Ishikawa (cell line): ENCODE results near the gene DMD.

Experiments used
- CEBPB ChIP-seq: IDR thresholded peaks from 2 replicates; pipeline ENCODE4 v1.6.1; 2012
- CREB1 ChIP-seq: IDR thresholded peaks from 2 replicates; pipeline ENCODE4 v1.6.1; 2012; ENCODE audit warnings: low read depth
- EGR1 ChIP-seq: IDR thresholded peaks from 2 replicates; pipeline ENCODE4 v1.6.1; 2012
- EP300 ChIP-seq: IDR thresholded peaks from 2 replicates; pipeline ENCODE4 v1.6.1; 2012; ENCODE audit warnings: borderline replicate concordance
- FOXM1 ChIP-seq: IDR thresholded peaks from 2 replicates; pipeline ENCODE4 v1.6.1; 2012; ENCODE audit warnings: low read depth, borderline replicate concordance
- MAX ChIP-seq: IDR thresholded peaks from 2 replicates; pipeline ENCODE4 v1.6.1; 2012
- NFIC ChIP-seq: IDR thresholded peaks from 2 replicates; pipeline ENCODE4 v1.6.1; 2012
- RAD21 ChIP-seq: IDR thresholded peaks from 2 replicates; pipeline ENCODE4 v1.6.1; 2012; ENCODE audit warnings: low read depth
- TAF1 ChIP-seq: IDR thresholded peaks from 2 replicates; pipeline ENCODE4 v1.6.1; 2012; ENCODE audit warnings: low read depth, mild to moderate bottlenecking
- TCF12 ChIP-seq: IDR thresholded peaks from 2 replicates; pipeline ENCODE4 v1.6.1; 2012; ENCODE audit warnings: low read depth
- TEAD4 ChIP-seq: IDR thresholded peaks from 2 replicates; pipeline ENCODE4 v1.6.1; 2012
- USF1 ChIP-seq: IDR thresholded peaks from 2 replicates; pipeline ENCODE4 v1.6.1; 2012
- YY1 ChIP-seq: IDR thresholded peaks from 2 replicates; pipeline ENCODE4 v1.6.1; 2012; ENCODE audit warnings: low read depth
- ZBTB7A ChIP-seq: IDR thresholded peaks from 2 replicates; pipeline ENCODE4 v1.6.1; 2012; ENCODE audit warnings: low read depth
- TF ChIP-seq, protein P1 (sequence below): IDR thresholded peaks from 2 replicates; pipeline ENCODE4 v1.6.1; 2012; ENCODE audit warnings: low read depth, mild to moderate bottlenecking

The DMD gene

DNA sequence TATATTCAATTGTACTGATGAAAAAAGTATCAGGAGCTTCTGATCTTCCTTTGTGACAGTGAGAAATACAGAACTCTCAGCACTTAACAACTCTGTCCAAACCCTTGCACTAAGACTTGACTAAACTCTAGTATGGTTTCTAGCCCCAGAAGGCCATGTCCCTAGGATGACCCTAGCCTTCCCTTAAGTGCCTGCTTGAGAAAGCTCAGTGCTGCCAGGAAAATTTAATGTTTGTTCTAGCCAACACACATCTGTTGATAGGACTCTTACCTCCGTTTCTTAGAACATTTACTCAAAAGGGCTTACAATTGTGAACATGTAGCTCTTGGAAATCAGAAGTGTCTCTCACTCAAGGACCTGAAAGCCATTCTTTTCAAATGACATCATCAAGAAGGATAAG lies 1084.4 kb downstream of the DMD start:
- no peak for TF ChIP-seq FOXM1
- TF ChIP-seq CEBPB, result no peak
- TF ChIP-seq TEAD4, result no peak
- TF ChIP-seq YY1, result no peak
- TF ChIP-seq MAX, result no peak
- TF ChIP-seq EGR1, result no peak
- no peak for TF ChIP-seq TCF12
- no peak for TF ChIP-seq CREB1
- no peak for TF ChIP-seq NFIC
- no peak for TF ChIP-seq EP300
- no peak for TF ChIP-seq RAD21
- TF ChIP-seq ZBTB7A, result no peak
- TF ChIP-seq USF1, result no peak
- TF ChIP-seq, protein P1, sequence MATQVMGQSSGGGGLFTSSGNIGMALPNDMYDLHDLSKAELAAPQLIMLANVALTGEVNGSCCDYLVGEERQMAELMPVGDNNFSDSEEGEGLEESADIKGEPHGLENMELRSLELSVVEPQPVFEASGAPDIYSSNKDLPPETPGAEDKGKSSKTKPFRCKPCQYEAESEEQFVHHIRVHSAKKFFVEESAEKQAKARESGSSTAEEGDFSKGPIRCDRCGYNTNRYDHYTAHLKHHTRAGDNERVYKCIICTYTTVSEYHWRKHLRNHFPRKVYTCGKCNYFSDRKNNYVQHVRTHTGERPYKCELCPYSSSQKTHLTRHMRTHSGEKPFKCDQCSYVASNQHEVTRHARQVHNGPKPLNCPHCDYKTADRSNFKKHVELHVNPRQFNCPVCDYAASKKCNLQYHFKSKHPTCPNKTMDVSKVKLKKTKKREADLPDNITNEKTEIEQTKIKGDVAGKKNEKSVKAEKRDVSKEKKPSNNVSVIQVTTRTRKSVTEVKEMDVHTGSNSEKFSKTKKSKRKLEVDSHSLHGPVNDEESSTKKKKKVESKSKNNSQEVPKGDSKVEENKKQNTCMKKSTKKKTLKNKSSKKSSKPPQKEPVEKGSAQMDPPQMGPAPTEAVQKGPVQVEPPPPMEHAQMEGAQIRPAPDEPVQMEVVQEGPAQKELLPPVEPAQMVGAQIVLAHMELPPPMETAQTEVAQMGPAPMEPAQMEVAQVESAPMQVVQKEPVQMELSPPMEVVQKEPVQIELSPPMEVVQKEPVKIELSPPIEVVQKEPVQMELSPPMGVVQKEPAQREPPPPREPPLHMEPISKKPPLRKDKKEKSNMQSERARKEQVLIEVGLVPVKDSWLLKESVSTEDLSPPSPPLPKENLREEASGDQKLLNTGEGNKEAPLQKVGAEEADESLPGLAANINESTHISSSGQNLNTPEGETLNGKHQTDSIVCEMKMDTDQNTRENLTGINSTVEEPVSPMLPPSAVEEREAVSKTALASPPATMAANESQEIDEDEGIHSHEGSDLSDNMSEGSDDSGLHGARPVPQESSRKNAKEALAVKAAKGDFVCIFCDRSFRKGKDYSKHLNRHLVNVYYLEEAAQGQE, result no peak
- no peak for TF ChIP-seq TAF1

- TF ChIP-seq TEAD4 (no peak), ZBTB7A (no peak), YY1 (no peak), NFIC (no peak), CREB1 (no peak), USF1 (no peak), TCF12 (no peak), MAX (no peak), EP300 (no peak), CEBPB (no peak), EGR1 (no peak), FOXM1 (no peak), TAF1 (no peak), RAD21 (no peak)
- TF ChIP-seq, protein P1, result no peak
These were observed 1092.5 kb downstream of the DMD start for GRCh38 chrX:32118832-32119231.

- TF ChIP-seq TEAD4, result no peak
- TF ChIP-seq USF1, result no peak
- TF ChIP-seq TCF12, result no peak
- no peak for TF ChIP-seq EGR1
- no peak for TF ChIP-seq MAX
- TF ChIP-seq FOXM1, result no peak
- no peak for TF ChIP-seq RAD21
- no peak for TF ChIP-seq EP300
- TF ChIP-seq NFIC, result no peak
- TF ChIP-seq CREB1, result no peak
- TF ChIP-seq, protein P1, result no peak
- TF ChIP-seq ZBTB7A, result no peak
These were observed 1095.3 kb downstream of the DMD start for GRCh38 chrX:32116047-32116446.

- TF ChIP-seq, protein P1, result no peak
- TF ChIP-seq TCF12 (no peak), NFIC (no peak), CEBPB (no peak), MAX (no peak), TAF1 (no peak), FOXM1 (no peak), YY1 (no peak), ZBTB7A (no peak), CREB1 (no peak), USF1 (no peak), EP300 (no peak), EGR1 (no peak), TEAD4 (no peak), RAD21 (no peak)
These were observed 1123.7 kb downstream of the DMD start for GRCh38 chrX:32087663-32088062.
